ENCODE measurements around the gene ANKRD30BL. TPM values are rescaled to one million over a fixed set of nuclear protein-coding genes. Genes with fewer than 3 reads are reported as not detected.
"Not testable (repeated sequence)": the region's sequence is repeated elsewhere in the genome, so short reads cannot be mapped to it uniquely, and the experiment has no call there.

The ANKRD30BL gene, protein sequence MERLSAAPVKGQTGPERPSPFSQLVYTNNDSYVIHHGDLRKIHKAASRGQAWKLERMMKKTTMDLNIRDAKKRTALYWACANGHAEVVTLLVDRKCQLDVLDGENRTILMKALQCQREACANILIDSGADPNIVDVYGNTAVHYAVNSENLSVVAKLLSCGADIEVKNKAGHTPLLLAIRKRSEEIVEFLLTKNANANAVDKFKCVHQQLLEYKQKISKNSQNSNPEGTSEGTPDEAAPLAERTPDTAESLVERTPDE
- not detected for total RNA-seq

DNA sequence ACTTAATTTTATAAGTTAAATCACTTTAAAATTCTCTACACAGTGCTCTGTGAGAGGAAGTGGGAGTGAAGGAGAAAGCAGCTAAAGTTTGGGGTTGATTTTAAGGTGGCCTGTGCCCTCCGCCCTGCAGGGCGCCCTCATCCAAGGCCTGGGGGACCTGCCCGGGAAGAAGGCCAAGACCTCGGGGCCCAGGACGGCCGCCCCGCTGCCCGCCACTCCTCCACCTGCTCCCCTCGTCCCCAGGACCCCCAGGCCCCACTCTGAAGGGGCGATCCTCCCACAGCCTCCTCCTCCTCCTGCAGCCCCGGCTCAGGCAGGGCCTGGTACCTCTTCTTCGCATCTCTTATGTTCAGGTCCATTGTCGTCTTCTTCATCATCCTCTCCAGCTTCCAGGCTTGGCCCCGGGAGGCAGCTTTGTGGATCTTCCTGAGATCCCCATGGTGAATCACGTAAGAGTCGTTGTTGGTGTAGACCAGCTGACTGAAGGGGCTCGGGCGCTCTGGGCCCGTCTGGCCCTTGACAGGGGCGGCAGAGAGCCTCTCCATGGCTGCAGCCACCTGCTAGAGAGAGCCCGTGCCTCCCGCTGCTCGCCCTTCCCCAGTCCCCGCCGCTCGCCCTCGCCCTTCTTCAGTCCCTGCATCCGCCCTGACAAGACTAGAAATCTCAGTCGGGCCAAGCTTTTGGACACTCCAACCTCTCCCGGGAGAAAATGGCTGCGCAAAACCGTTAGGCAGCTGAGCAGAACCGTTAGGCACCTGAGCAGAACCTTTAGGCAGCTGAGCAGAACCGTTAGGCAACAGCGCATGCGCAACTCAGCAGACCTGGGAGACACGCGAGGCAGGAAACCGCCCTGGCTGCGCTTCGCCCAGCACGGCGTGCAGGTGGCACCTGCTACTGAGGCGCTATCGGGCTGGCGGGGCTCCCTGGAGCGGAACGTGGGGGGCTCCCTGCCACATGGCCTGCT, at the start of gene ANKRD30BL:
TSS of gene ANKRD30BL (minus strand) at position 792 of the 964 bp plus-strand sequence. CDS start at position 545, 247 bp downstream.
- not testable (repeated sequence) for ATAC-seq (ENCODE audit: low FRiP score)

GRCh38 chr2:132202866-132203265, 41.1 kb upstream of the ANKRD30BL start:
- not testable (repeated sequence) for DNase-seq (ENCODE audit: low spot score); ATAC-seq (ENCODE audit: low FRiP score)

More for the DNA sequence above, at the start of gene ANKRD30BL:
- DNase-seq (ENCODE audit: low spot score): not testable (repeated sequence)

- not testable (repeated sequence) for ATAC-seq (ENCODE audit: low FRiP score); DNase-seq (ENCODE audit: low spot score)
Observed at GRCh38 chr2:132192854-132193253, 31.1 kb upstream of the ANKRD30BL start.

GRCh38 chr2:132167100-132167499, 5.3 kb upstream of the ANKRD30BL start:
- not testable (repeated sequence) for DNase-seq (ENCODE audit: low spot score); ATAC-seq (ENCODE audit: low FRiP score)

GRCh38 chr2:132162125-132162660, 441 bp upstream of the ANKRD30BL start:
- ATAC-seq (ENCODE audit: low FRiP score); DNase-seq (ENCODE audit: low spot score): not testable (repeated sequence)

DNA sequence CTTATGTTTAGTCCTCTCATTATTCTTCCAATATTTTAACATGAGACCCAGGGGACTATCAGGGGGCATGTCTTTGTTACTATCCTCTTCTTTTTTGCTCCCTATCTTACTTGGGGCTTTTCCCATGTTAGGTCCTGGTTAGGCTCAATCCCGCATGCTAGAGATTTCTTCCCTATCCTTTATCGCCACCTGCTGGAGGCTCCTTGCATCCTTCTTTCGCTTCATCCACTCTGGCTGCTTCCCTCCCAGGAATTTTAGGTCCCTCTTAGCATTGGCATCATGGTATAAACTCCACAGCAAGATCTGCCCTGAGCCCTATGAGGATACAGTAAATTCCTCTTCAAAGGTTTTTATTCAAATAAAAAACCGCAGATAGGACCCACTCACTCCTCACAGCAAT, 15.0 kb downstream of the ANKRD30BL start:
- TF ChIP-seq CTCF (IDR thresholded peaks at IDR 0.05): peak in 1 of 3 donors; percentile 10
- not testable (repeated sequence) for ATAC-seq (ENCODE audit: low FRiP score)
- peak; percentile 36 for DNase-seq (ENCODE audit: low spot score)

Small RNA genes within 50 kb of the gene (small RNA-seq; reads per million reads assigned to genes)
- not detected for gene RNU6-1132P
